ENCODE data around the gene DHX34.

Gene DHX34

GRCh38 chr19:47421244-47421786 is 72.2 kb downstream of the DHX34 start:
- Histone ChIP-seq H3K36me3 (no peaks in the 10 kb centered on the region), H3K4me1 (peaks cover 30 to 53% (median 43%) of the 10 kb centered on the region in 10 experiments; a peak in 19 of 20 replicates), H3K4me2 (peak overlapping the region; percentile 2 to 93 (median 80); a peak in 20 of 22 replicates), H3K4me3 (peak overlapping the region in 1 of 10 experiments; percentile 32; a peak in 2 of 20 replicates), H3K27me3 (peaks cover 97 to 100% (median 100%) of the 10 kb centered on the region in 11 experiments), H3K9ac (peak overlapping the region in 3 of 11 experiments; percentile 3 to 44 (median 36); a peak in 4 of 22 replicates), H3K27ac (no peak overlapping the region), H4K20me1 (peaks cover 12 to 74% (median 49%) of the 10 kb centered on the region in 11 experiments; a peak in 21 of 22 replicates), H3K9me3 (replicated peaks in 1 of 11) (no peaks in the 10 kb centered on the region)
- TF ChIP-seq Cebpa-rat (IDR thresholded peaks at IDR 0.05): no peak

GRCh38 chr19:47421844-47422395 is 72.8 kb downstream of the DHX34 start:
- Histone ChIP-seq H3K4me1 (peaks cover 30 to 53% (median 43%) of the 10 kb centered on the region in 10 experiments; a peak in 19 of 20 replicates), H3K9ac (no peak overlapping the region), H3K36me3 (no peaks in the 10 kb centered on the region), H3K4me2 (peak overlapping the region in 9 of 11 experiments; percentile 37 to 93 (median 81); a peak in 15 of 22 replicates), H3K4me3 (no peak overlapping the region; a peak in 1 of 20 replicates), H4K20me1 (peaks cover 12 to 74% (median 43%) of the 10 kb centered on the region in 11 experiments; a peak in 21 of 22 replicates), H3K27ac (no peak overlapping the region), H3K27me3 (peaks cover 91 to 100% (median 99%) of the 10 kb centered on the region in 11 experiments), H3K9me3 (replicated peaks in 1 of 11) (no peaks in the 10 kb centered on the region)
- no peak for TF ChIP-seq Cebpa-rat (IDR thresholded peaks at IDR 0.05)

DNA sequence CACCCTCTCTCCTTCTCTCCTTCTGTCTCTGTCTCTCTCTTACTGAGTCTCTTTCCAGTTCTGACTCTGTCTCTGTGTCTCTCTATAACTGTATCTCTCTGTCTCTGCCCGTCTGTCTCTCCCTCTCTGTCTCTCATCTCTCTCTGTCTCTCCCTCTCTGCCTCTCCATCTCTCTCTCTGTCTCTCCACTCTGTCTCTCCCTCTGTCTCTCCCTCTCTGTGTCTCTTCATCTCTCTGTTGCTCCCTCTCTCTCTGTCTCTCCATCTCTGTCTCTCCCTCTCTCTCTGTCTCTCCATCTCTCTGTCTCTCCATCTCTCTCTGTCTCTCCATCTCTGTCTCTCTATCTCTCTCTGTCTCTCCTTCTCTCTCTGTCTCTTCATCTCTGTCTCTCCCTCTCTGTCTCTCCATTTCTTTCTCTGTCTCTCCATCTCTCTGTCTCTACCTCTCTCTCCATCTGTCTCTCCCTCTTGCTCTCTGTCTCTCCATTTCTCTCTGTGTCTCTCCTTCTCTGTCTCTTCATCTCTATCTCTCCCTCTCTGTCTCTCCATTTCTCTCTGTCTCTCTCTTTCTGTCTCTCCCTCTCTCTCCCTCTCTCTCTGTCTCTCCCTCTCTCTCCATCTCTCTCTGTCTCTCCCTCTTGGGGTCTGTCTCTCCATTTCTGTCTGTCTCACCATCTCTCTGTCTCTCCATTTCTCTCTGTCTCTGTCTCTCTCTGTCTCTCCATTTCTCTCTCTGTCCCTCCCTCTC is 73.5 kb downstream of the DHX34 start:
- H4K20me1 ChIP-seq: peaks cover 8 to 74% (median 36%) of the 10 kb centered on the region in 11 experiments; a peak in 18 of 22 replicates
- H3K9ac ChIP-seq: no peak overlapping the region

GRCh38 chr19:47423203-47423882 is 74.2 kb downstream of the DHX34 start:
- H3K9ac ChIP-seq: no peak overlapping the region
- peaks cover 27 to 53% (median 50%) of the 10 kb centered on the region in 10 experiments; a peak in 19 of 20 replicates for H3K4me1 ChIP-seq
- no peak overlapping the region for H3K27ac ChIP-seq
- H4K20me1 ChIP-seq: peaks cover under 1 to 71% (median 30%) of the 10 kb centered on the region in 11 experiments; a peak in 17 of 22 replicates
- no peak for TF ChIP-seq Cebpa-rat (IDR thresholded peaks at IDR 0.05)
- no peak overlapping the region for H3K4me2 ChIP-seq
- no peaks in the 10 kb centered on the region for H3K9me3 ChIP-seq (replicated peaks in 1 of 11)
- H3K27me3 ChIP-seq: peaks cover 77 to 95% (median 86%) of the 10 kb centered on the region in 11 experiments
- H3K4me3 ChIP-seq: no peak overlapping the region
- no peaks in the 10 kb centered on the region for H3K36me3 ChIP-seq

More for the DNA sequence above, 73.5 kb downstream of the DHX34 start:
- peaks cover 27 to 52% (median 47%) of the 10 kb centered on the region in 10 experiments; a peak in 19 of 20 replicates for H3K4me1 ChIP-seq
- H3K4me2 ChIP-seq: peak overlapping the region in 8 of 11 experiments; percentile 16 to 82 (median 42); a peak in 11 of 22 replicates
- no peaks in the 10 kb centered on the region for H3K9me3 ChIP-seq (replicated peaks in 1 of 11)
- peaks cover 84 to 99% (median 92%) of the 10 kb centered on the region in 11 experiments for H3K27me3 ChIP-seq
- no peaks in the 10 kb centered on the region for H3K36me3 ChIP-seq
- no peak for TF ChIP-seq Cebpa-rat (IDR thresholded peaks at IDR 0.05)
- no peak overlapping the region for H3K27ac ChIP-seq
- no peak overlapping the region for H3K4me3 ChIP-seq

GRCh38 chr19:47427241-47428176 is 78.4 kb downstream of the DHX34 start:
- peaks cover 35 to 42% (median 39%) of the 10 kb centered on the region in 10 experiments for H3K4me1 ChIP-seq
- H3K4me2 ChIP-seq: peak overlapping the region; percentile 88 to 99 (median 92)
- peak overlapping the region in 6 of 10 experiments; percentile 40 to 64 (median 49); a peak in 9 of 20 replicates for H3K4me3 ChIP-seq
- H3K9me3 ChIP-seq (replicated peaks in 1 of 11): peaks cover 0 to 12% (median 7%) of the 10 kb centered on the region in 11 experiments; a peak in 13 of 22 replicates
- no peaks in the 10 kb centered on the region for H3K36me3 ChIP-seq
- TF ChIP-seq Cebpa-rat (IDR thresholded peaks at IDR 0.05): no peak
- peaks cover 0 to 48% (median 7%) of the 10 kb centered on the region in 11 experiments; a peak in 13 of 22 replicates for H4K20me1 ChIP-seq
- peaks cover 63 to 95% (median 86%) of the 10 kb centered on the region in 11 experiments for H3K27me3 ChIP-seq
- no peak overlapping the region for H3K9ac ChIP-seq
- no peak overlapping the region for H3K27ac ChIP-seq

GRCh38 chr19:47428177-47428894 is 79.2 kb downstream of the DHX34 start:
- Histone ChIP-seq H3K9ac (peak overlapping the region in 8 of 11 experiments; percentile 17 to 48 (median 32); a peak in 8 of 22 replicates), H3K27ac (no peak overlapping the region)

More at GRCh38 chr19:47428177-47428894, 79.2 kb downstream of the DHX34 start:
- TF ChIP-seq Cebpa-rat (IDR thresholded peaks at IDR 0.05): no peak
- Histone ChIP-seq H3K4me2 (peak overlapping the region; percentile 88 to 99 (median 92)), H3K27me3 (peaks cover 55 to 93% (median 83%) of the 10 kb centered on the region in 11 experiments), H3K36me3 (no peaks in the 10 kb centered on the region), H3K9me3 (replicated peaks in 1 of 11) (peaks cover 0 to 21% (median 11%) of the 10 kb centered on the region in 11 experiments; a peak in 15 of 22 replicates), H3K4me1 (peaks cover 41 to 47% (median 44%) of the 10 kb centered on the region in 10 experiments), H4K20me1 (peaks cover 0 to 48% (median 7%) of the 10 kb centered on the region in 11 experiments; a peak in 12 of 22 replicates), H3K4me3 (peak overlapping the region; percentile 36 to 64 (median 48); a peak in 18 of 20 replicates)

Measured in BLaER1 treated with 17β-estradiol and CSF1 and Interleukin-3, amounts not matched to agents 10 nM and 100 nM (cell line).